IMR-90 (cell line): ENCODE data around the gene PAQR7. TPM values are rescaled to one million over a fixed set of nuclear protein-coding genes. Genes with fewer than 3 reads are reported as not detected.

Experiments
- ATAC-seq: fragments of 200-7000 bp; cut with Tn5 transposase; 2 replicates; pipeline ENCODE4 v1.9.1; 2020; ENCODE audit warnings: low read depth, mild to moderate bottlenecking, moderate library complexity
- BruUV-seq: library from RNA; stranded (reverse); fragments of 400-500 nt; replicated peaks from 2 replicates; lab custom pipeline; 2021; lab: Mats Ljungman, UMichigan
- CTCF ChIA-PET: fragments of 300-600 bp; formaldehyde crosslinking; extraction: SDS; loops from one replicate; lab custom pipeline; 2021; ENCODE audit warnings: antibody characterized with exemption; lab: Yijun Ruan, JAX
- POLR2A ChIA-PET: fragments of 300-600 bp; sonication (Branson Sonifier 250); formaldehyde crosslinking; loops from one replicate; lab custom pipeline; 2022; ENCODE audit warnings: antibody characterized with exemption; ENCODE audit not compliant: unreplicated experiment; lab: Charles Lee
- DNase-seq: peaks from one replicate; pipeline ENCODE4 v3.0.0; 2013
- H2AFZ ChIP-seq: replicated peaks from 2 replicates; pipeline ENCODE3; 2013; ENCODE audit warnings: low read length, mild to moderate bottlenecking; ENCODE audit not compliant: poor library complexity
- H2AK5ac ChIP-seq: 2 replicates; pipeline ENCODE4 v1.6.1; 2013; ENCODE audit warnings: low read depth, low read length, inconsistent platforms
- H2AK9ac ChIP-seq: replicated peaks from 2 replicates; pipeline ENCODE3; 2013; ENCODE audit warnings: mild to moderate bottlenecking, low read depth, low read length, moderate library complexity; ENCODE audit not compliant: poor library complexity
- H2BK120ac ChIP-seq: 2 replicates; pipeline ENCODE4 v1.6.1; 2013; ENCODE audit warnings: low read depth, low read length, inconsistent platforms
- H2BK15ac ChIP-seq: 3 replicates; pipeline ENCODE4 v1.6.1; 2013; ENCODE audit warnings: low read depth, low read length, inconsistent platforms
- H2BK20ac ChIP-seq: 2 replicates; pipeline ENCODE4 v1.6.1; 2013; ENCODE audit warnings: low read depth, mild to moderate bottlenecking, inconsistent platforms, low read length, moderate library complexity
- H2BK5ac ChIP-seq: 2 replicates; pipeline ENCODE4 v1.6.1; 2013; ENCODE audit warnings: mild to moderate bottlenecking, low read depth, low read length, inconsistent platforms; ENCODE audit not compliant: poor library complexity, severe bottlenecking
- H3K14ac ChIP-seq: replicated peaks from 2 replicates; pipeline ENCODE4 v1.6.1; 2013; ENCODE audit warnings: low read depth, low read length, inconsistent platforms
- H3K18ac ChIP-seq: 2 replicates; pipeline ENCODE4 v1.6.1; 2013; ENCODE audit warnings: low read depth, low read length, control low read depth
- H3K23ac ChIP-seq: 2 replicates; pipeline ENCODE4 v1.6.1; 2013; ENCODE audit warnings: low read depth, low read length, inconsistent platforms
- H3K27ac ChIP-seq: 2 replicates; pipeline ENCODE4 v1.5.1; 2013; ENCODE audit warnings: mild to moderate bottlenecking, control low read depth, low read length; ENCODE audit not compliant: insufficient read depth
- H3K27me3 ChIP-seq: 2 replicates; pipeline ENCODE4 v1.6.1; 2013; ENCODE audit warnings: low read length; ENCODE audit not compliant: control insufficient read depth, insufficient read depth
- H3K36me3 ChIP-seq: 2 replicates; pipeline ENCODE4 v1.6.1; 2013; ENCODE audit warnings: low read length, mixed read lengths; ENCODE audit not compliant: control insufficient read depth, insufficient read depth
- H3K4ac ChIP-seq: 2 replicates; pipeline ENCODE4 v1.6.1; 2013; ENCODE audit warnings: low read depth, low read length, inconsistent platforms
- H3K4me1 ChIP-seq: 2 replicates; pipeline ENCODE4 v1.6.1; 2013; ENCODE audit warnings: low read length, mixed read lengths; ENCODE audit not compliant: control insufficient read depth, insufficient read depth
- H3K4me2 ChIP-seq: 2 replicates; pipeline ENCODE4 v1.6.1; 2013; ENCODE audit warnings: low read depth, mild to moderate bottlenecking, control low read depth, low read length, moderate library complexity
- H3K4me3 ChIP-seq: 2 replicates; pipeline ENCODE4 v1.5.1; 2013; ENCODE audit warnings: low read depth, mild to moderate bottlenecking, control low read depth, low read length, moderate library complexity; ENCODE audit not compliant: insufficient read depth
- H3K56ac ChIP-seq: 2 replicates; pipeline ENCODE4 v1.6.1; 2013; ENCODE audit warnings: low read length, inconsistent platforms; ENCODE audit not compliant: insufficient read depth; ENCODE audit errors: extremely low read depth
- H3K79me1 ChIP-seq, 2 experiments: 2 replicates each; pipeline ENCODE4 v1.6.1; 2013; ENCODE audit warnings: low read length in 2 of 2, inconsistent platforms in 1 of 2, low read depth in 1 of 2
- H3K9ac ChIP-seq: 2 replicates; pipeline ENCODE4 v1.6.1; 2013; ENCODE audit warnings: low read depth, low read length, control low read depth
- H3K9me1 ChIP-seq: 2 replicates; pipeline ENCODE4 v1.6.1; 2013; ENCODE audit warnings: low read length, inconsistent platforms; ENCODE audit not compliant: insufficient read depth
- H3K9me3 ChIP-seq: 2 replicates; pipeline ENCODE4 v1.6.1; 2013; ENCODE audit warnings: low read length; ENCODE audit not compliant: control insufficient read depth, insufficient read depth
- H4K20me1 ChIP-seq: 2 replicates; pipeline ENCODE4 v1.6.1; 2013; ENCODE audit warnings: low read length, inconsistent platforms; ENCODE audit not compliant: insufficient read depth
- H4K5ac ChIP-seq: 2 replicates; pipeline ENCODE4 v1.6.1; 2013; ENCODE audit warnings: mild to moderate bottlenecking, low read depth, low read length, control low read depth
- H4K8ac ChIP-seq, 2 experiments: 2 replicates each; pipeline ENCODE4 v1.6.1; 2013; ENCODE audit warnings: low read depth in 2 of 2, low read length in 2 of 2, control low read depth in 1 of 2, inconsistent platforms in 1 of 2
- H4K91ac ChIP-seq: 2 replicates; pipeline ENCODE4 v1.6.1; 2013; ENCODE audit warnings: low read depth, low read length, inconsistent platforms; ENCODE audit not compliant: insufficient read depth
- BHLHE40 ChIP-seq: fragments of 150-350 bp; IDR thresholded peaks from 2 replicates; pipeline ENCODE4 v1.6.1; 2016; ENCODE audit warnings: mild to moderate bottlenecking, low read depth, low read length
- CEBPB ChIP-seq: IDR thresholded peaks from 2 replicates; pipeline ENCODE4 v1.6.1; 2012; ENCODE audit warnings: low read depth, low read length, improper control_type of control experiment
- CHD1 ChIP-seq: IDR thresholded peaks from 2 replicates; pipeline ENCODE4 v1.6.1; 2012; ENCODE audit warnings: low read depth, low read length, improper control_type of control experiment
- FOS ChIP-seq: fragments of 150-350 bp; IDR thresholded peaks from 2 replicates; pipeline ENCODE4 v1.6.1; 2016; ENCODE audit warnings: low read depth, low read length
- MAFK ChIP-seq: IDR thresholded peaks from 2 replicates; pipeline ENCODE4 v1.6.1; 2012; ENCODE audit warnings: low read depth, low read length, improper control_type of control experiment
- MAZ ChIP-seq: IDR thresholded peaks from 2 replicates; pipeline ENCODE4 v1.6.1; 2012; ENCODE audit warnings: low read depth, mild to moderate bottlenecking, low read length, improper control_type of control experiment, moderate library complexity, borderline replicate concordance
- MXI1 ChIP-seq: IDR thresholded peaks from 2 replicates; pipeline ENCODE4 v1.6.1; 2012; ENCODE audit warnings: low read depth, mild to moderate bottlenecking, low read length, moderate library complexity, borderline replicate concordance
- NFE2L2 ChIP-seq: fragments of 150-350 bp; IDR thresholded peaks from 2 replicates; pipeline ENCODE4 v1.6.1; 2016; ENCODE audit warnings: low read depth, mild to moderate bottlenecking, low read length
- POLR2A ChIP-seq: IDR thresholded peaks from 2 replicates; pipeline ENCODE4 v1.6.1; 2012; ENCODE audit warnings: mild to moderate bottlenecking, low read depth, low read length
- RAD21 ChIP-seq: IDR thresholded peaks from 2 replicates; pipeline ENCODE4 v1.6.1; 2012; ENCODE audit warnings: low read length, improper control_type of control experiment
- RCOR1 ChIP-seq: IDR thresholded peaks from 2 replicates; pipeline ENCODE4 v1.6.1; 2012; ENCODE audit warnings: mild to moderate bottlenecking, low read length, improper control_type of control experiment; ENCODE audit not compliant: insufficient replicate concordance
- RFX5 ChIP-seq: IDR thresholded peaks from 2 replicates; pipeline ENCODE4 v1.8.0; 2012; ENCODE audit warnings: low read depth, mild to moderate bottlenecking, low read length, moderate library complexity
- SMC3 ChIP-seq: fragments of 150-350 bp; IDR thresholded peaks from 2 replicates; pipeline ENCODE4 v1.6.1; 2016; ENCODE audit warnings: low read depth, mild to moderate bottlenecking, antibody characterized with exemption, low read length, moderate library complexity
- WGBS, 2 experiments: methylation state at CpG; one replicate each; pipeline versions ENCODE4 v1.1.5 to v1.1.7; 2013; ENCODE audit warnings: missing lambda C conversion rate in 2 of 2; ENCODE audit not compliant: insufficient read length in 1 of 2; ENCODE audit errors: extremely low coverage in 2 of 2; 5-methylcytosine and 5-hydroxymethylcytosine counted together
- dilution Hi-C: fragments of 300-500 bp; cut with HindIII; formaldehyde crosslinking; loops from one replicate; pipeline ENCODE4 v1.14.3; 2018; ENCODE audit warnings: low sequenced_read_pairs; ENCODE audit not compliant: unreplicated experiment
- in situ Hi-C: fragments of 300-500 bp; cut with MboI; formaldehyde crosslinking; loops from 3 replicates; pipeline ENCODE4 v1.14.3; 2019; ENCODE audit warnings: low sequenced_read_pairs, inconsistent platforms, mixed read lengths
- intact Hi-C: fragments of 100-400 bp; cut with micrococcal nuclease; formaldehyde crosslinking; loops from 2 replicates; pipeline ENCODE4 v1.10.0; 2022
- polyA plus RNA-seq, 3 experiments: library from polyadenylated mRNA; depleted of rRNA; stranded (reverse); fragments of >200 nt; gene quantifications; 2 replicates each; pipeline ENCODE4 v1.2.3, GENCODE V29; 2012; ENCODE audit warnings: low replicate concordance in 1 of 3
- total RNA-seq: library from RNA; depleted of rRNA; stranded (reverse); fragments of >200 nt; gene quantifications from 2 replicates; pipeline ENCODE4 v1.2.3, GENCODE V29; 2012
- TF ChIP-seq, protein P1 (sequence below): conservative IDR thresholded peaks from 2 replicates; pipeline ENCODE4 v1.5.1; 2012; ENCODE audit warnings: mild to moderate bottlenecking, low read depth, low read length, improper control_type of control experiment
- TF ChIP-seq, protein P2 (sequence below): fragments of 150-350 bp; IDR thresholded peaks from 2 replicates; pipeline ENCODE4 v1.6.1; 2017; ENCODE audit warnings: mild to moderate bottlenecking, antibody characterized with exemption, low read length, low read depth
- TF ChIP-seq, protein P3 (sequence below): fragments of 150-350 bp; IDR thresholded peaks from 2 replicates; pipeline ENCODE4 v1.6.1; 2016; ENCODE audit warnings: low read depth, mild to moderate bottlenecking, low read length, moderate library complexity, borderline replicate concordance

Gene PAQR7
- total and polyA plus RNA-seq, 2 of the 4 experiments (the other 2 are of a cell fraction): 9.0 to 12.9 TPM

DNA sequence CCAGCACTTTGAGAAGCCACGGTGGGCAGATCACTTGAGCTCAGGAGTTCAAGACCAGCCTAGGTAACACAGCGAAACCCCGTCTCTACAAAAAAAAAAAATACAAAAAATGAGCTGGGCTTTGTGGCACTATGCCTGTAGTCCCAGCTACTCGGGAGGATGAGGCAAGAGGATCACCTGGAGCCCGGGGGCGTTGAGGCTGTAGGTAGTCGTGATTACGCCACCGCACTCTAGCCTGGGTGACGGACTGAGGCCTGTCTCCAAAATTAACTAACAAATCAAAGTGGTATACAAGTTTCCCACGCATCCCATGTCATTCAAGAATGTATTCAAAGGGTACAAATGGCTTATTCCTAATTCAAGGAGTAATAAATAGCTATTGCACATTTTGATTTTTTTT lies 18.7 kb downstream of the PAQR7 start:
- H3K9me3 ChIP-seq: no peaks in the 10 kb centered on the region
- no peak overlapping the region for H4K91ac ChIP-seq
- H3K18ac ChIP-seq: no peak overlapping the region
- intact Hi-C loops: no loop called here
- no peaks in the 10 kb centered on the region for H3K36me3 ChIP-seq
- ChIA-PET POLR2A (interaction anchor here (0.6 kb wide), 1 partner anchor 44 kb away, joined by 3 read pairs; no protein-coding TSS in a partner anchor), CTCF (interaction anchor here (0.6 kb wide), 1 partner anchor 32 kb away, joined by 3 read pairs; no protein-coding TSS in a partner anchor)
- DNase-seq (no peak), ATAC-seq (no peak)
- no peaks in the 10 kb centered on the region for H4K20me1 ChIP-seq
- no peak overlapping the region for H2AK9ac ChIP-seq
- no peak overlapping the region for H3K9ac ChIP-seq
- no peak overlapping the region for H3K4ac ChIP-seq
- no peak overlapping the region for H3K27ac ChIP-seq
- H2AFZ ChIP-seq: no peak overlapping the region
- no peaks in the 10 kb centered on the region for H3K27me3 ChIP-seq
- H3K4me1 ChIP-seq: no peaks in the 10 kb centered on the region; the same call in 1 of the 2 replicates
- no peak overlapping the region for H2BK5ac ChIP-seq
- 80% methylated on average over 1 of the region's 11 CpGs; no CpG with 5 or more reads in 1 of the 2 experiments for WGBS, 2 experiments
- H2BK15ac ChIP-seq: no peak overlapping the region
- H3K4me3 ChIP-seq: no peak overlapping the region
- no peak for TF ChIP-seq RFX5
- no peak for TF ChIP-seq CEBPB
- no peak for TF ChIP-seq MXI1
- TF ChIP-seq, protein P1, sequence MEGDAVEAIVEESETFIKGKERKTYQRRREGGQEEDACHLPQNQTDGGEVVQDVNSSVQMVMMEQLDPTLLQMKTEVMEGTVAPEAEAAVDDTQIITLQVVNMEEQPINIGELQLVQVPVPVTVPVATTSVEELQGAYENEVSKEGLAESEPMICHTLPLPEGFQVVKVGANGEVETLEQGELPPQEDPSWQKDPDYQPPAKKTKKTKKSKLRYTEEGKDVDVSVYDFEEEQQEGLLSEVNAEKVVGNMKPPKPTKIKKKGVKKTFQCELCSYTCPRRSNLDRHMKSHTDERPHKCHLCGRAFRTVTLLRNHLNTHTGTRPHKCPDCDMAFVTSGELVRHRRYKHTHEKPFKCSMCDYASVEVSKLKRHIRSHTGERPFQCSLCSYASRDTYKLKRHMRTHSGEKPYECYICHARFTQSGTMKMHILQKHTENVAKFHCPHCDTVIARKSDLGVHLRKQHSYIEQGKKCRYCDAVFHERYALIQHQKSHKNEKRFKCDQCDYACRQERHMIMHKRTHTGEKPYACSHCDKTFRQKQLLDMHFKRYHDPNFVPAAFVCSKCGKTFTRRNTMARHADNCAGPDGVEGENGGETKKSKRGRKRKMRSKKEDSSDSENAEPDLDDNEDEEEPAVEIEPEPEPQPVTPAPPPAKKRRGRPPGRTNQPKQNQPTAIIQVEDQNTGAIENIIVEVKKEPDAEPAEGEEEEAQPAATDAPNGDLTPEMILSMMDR: no peak
- TF ChIP-seq, protein P2, sequence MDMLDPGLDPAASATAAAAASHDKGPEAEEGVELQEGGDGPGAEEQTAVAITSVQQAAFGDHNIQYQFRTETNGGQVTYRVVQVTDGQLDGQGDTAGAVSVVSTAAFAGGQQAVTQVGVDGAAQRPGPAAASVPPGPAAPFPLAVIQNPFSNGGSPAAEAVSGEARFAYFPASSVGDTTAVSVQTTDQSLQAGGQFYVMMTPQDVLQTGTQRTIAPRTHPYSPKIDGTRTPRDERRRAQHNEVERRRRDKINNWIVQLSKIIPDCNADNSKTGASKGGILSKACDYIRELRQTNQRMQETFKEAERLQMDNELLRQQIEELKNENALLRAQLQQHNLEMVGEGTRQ: no peak
- TF ChIP-seq MAZ: no peak
- no peak for TF ChIP-seq SMC3
- no peak for TF ChIP-seq NFE2L2
- no peak for TF ChIP-seq RAD21
- no peak for TF ChIP-seq MAFK
- TF ChIP-seq, protein P3, sequence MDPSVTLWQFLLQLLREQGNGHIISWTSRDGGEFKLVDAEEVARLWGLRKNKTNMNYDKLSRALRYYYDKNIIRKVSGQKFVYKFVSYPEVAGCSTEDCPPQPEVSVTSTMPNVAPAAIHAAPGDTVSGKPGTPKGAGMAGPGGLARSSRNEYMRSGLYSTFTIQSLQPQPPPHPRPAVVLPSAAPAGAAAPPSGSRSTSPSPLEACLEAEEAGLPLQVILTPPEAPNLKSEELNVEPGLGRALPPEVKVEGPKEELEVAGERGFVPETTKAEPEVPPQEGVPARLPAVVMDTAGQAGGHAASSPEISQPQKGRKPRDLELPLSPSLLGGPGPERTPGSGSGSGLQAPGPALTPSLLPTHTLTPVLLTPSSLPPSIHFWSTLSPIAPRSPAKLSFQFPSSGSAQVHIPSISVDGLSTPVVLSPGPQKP: no peak
- no peak for TF ChIP-seq BHLHE40
- TF ChIP-seq POLR2A: no peak
- TF ChIP-seq RCOR1: no peak
- no peak for TF ChIP-seq FOS
- no peak for TF ChIP-seq CHD1
- dilution Hi-C loops: no loop called here
- in situ Hi-C loops: no loop called here
- H3K14ac ChIP-seq: no peak overlapping the region
- H3K79me1 ChIP-seq: peaks cover 13 to 27% of the 10 kb centered on the region in 2 experiments
- H4K5ac ChIP-seq: no peak overlapping the region
- no peak overlapping the region for H3K4me2 ChIP-seq
- H3K56ac ChIP-seq: no peak overlapping the region
- H2BK20ac ChIP-seq: no peak overlapping the region
- H3K23ac ChIP-seq: no peak overlapping the region
- H2AK5ac ChIP-seq: no peak overlapping the region
- no peak overlapping the region for H2BK120ac ChIP-seq
- H3K9me1 ChIP-seq: no peaks in the 10 kb centered on the region
- BruUV-seq: no TSS peak
- H4K8ac ChIP-seq: no peak overlapping the region
